Measurements from ENCODE around the gene NOC3L. TPM values are rescaled to one million over a fixed set of nuclear protein-coding genes. Genes with fewer than 3 reads are reported as not detected.

The NOC3L gene
- total and polyA plus RNA-seq, 9 of the 15 experiments (the other 6 are each of a cell fraction or from before 2014, with no cell fraction given) = 23.8 to 57.6 (median 32.6) TPM

- no peaks in the 10 kb centered on the region for H3K9me3 ChIP-seq (replicated peaks; ENCODE audit: control insufficient read depth, insufficient read depth, low read depth, low read length)
- ATAC-seq = no peak
- no peaks in the 10 kb centered on the region for H3K79me2 ChIP-seq (ENCODE audit: control insufficient read depth, insufficient read depth, low read length)
- no peak overlapping the region for H3K9ac ChIP-seq (ENCODE audit: insufficient read depth in 1 of 2, low read depth in 2 of 2, low read length in 2 of 2)
- H3K4me3 ChIP-seq = no peak overlapping the region
- WGBS (ENCODE audit: insufficient coverage, low coverage, missing lambda C conversion rate) = 2% methylated on average over 6 of the region's 6 CpGs
- no peaks in the 10 kb centered on the region for H4K20me1 ChIP-seq (replicated peaks; ENCODE audit: control insufficient read depth, insufficient read depth, low read length)
- peaks cover 9 to 19% of the 10 kb centered on the region in 2 experiments; a peak in 4 of 5 replicates for H3K27me3 ChIP-seq (ENCODE audit: control insufficient read depth in 2 of 2, insufficient read depth in 2 of 2, low read length in 2 of 2)
- H3K27ac ChIP-seq (ENCODE audit: extremely low read depth, low read depth, low read length) = no peak overlapping the region
- no peak overlapping the region for H2AFZ ChIP-seq (ENCODE audit: low read depth, low read length)
- no peaks in the 10 kb centered on the region for H3K36me3 ChIP-seq (ENCODE audit: control insufficient read depth, insufficient read depth, low read length)
- BruUV-seq (replicated peaks) = no TSS peak
- H3K4me1 ChIP-seq (replicated peaks in 1 of 2; ENCODE audit: control insufficient read depth in 2 of 2, insufficient read depth in 2 of 2, low read length in 2 of 2) = no peaks in the 10 kb centered on the region
- H3K9me1 ChIP-seq (ENCODE audit: control insufficient read depth, insufficient read depth, low read length) = no peaks in the 10 kb centered on the region
- in situ Hi-C loops (cut with MboI) = no loop called here
- ChIA-PET CTCF (ENCODE audit: low intra/inter-chr PET ratio) (no interaction called here), POLR2A (no interaction called here)
- H3K4me2 ChIP-seq (ENCODE audit: insufficient read depth, low read length) = no peak overlapping the region
- intact Hi-C loops (cut with micrococcal nuclease) = loop anchor here (10.0 kb wide), 1 partner anchor 486 kb away; no protein-coding TSS in a partner anchor
- FAIRE-seq = no peak
- no peak for DNase-seq (ENCODE audit: extremely low read depth in 1 of 4, low spot score in 3 of 4)
- TF ChIP-seq SMAD1 (IDR thresholded peaks at IDR 0.05; ENCODE audit: low read depth, low read length, partially characterized antibody) = no peak
- TF ChIP-seq ZNF696 (CRISPR knock-in tag; conservative IDR thresholded peaks at IDR 0.05) = no peak
- TF ChIP-seq MXI1 (IDR thresholded peaks at IDR 0.05; ENCODE audit: low read depth, low read length) = no peak
- TF ChIP-seq POLR2A (conservative IDR thresholded peaks at IDR 0.05) = no peak
These were observed 52.4 kb downstream of the NOC3L start for GRCh38 chr10:94310369-94310768.

GRCh38 chr10:94308866-94309265, 53.9 kb downstream of the NOC3L start:
- 8% methylated on average over 3 of the region's 3 CpGs for WGBS (ENCODE audit: insufficient coverage, low coverage, missing lambda C conversion rate)
- Histone ChIP-seq H2AFZ (ENCODE audit: low read depth, low read length) (no peak overlapping the region), H3K79me2 (ENCODE audit: control insufficient read depth, insufficient read depth, low read length) (no peaks in the 10 kb centered on the region), H3K4me2 (ENCODE audit: insufficient read depth, low read length) (no peak overlapping the region), H4K20me1 (replicated peaks; ENCODE audit: control insufficient read depth, insufficient read depth, low read length) (no peaks in the 10 kb centered on the region), H3K27me3 (ENCODE audit: control insufficient read depth in 2 of 2, insufficient read depth in 2 of 2, low read length in 2 of 2) (peaks cover 13 to 19% of the 10 kb centered on the region in 2 experiments; a peak in 4 of 5 replicates), H3K27ac (ENCODE audit: extremely low read depth, low read depth, low read length) (no peak overlapping the region), H3K4me3 (no peak overlapping the region), H3K9me3 (replicated peaks; ENCODE audit: control insufficient read depth, insufficient read depth, low read depth, low read length) (no peaks in the 10 kb centered on the region), H3K9me1 (ENCODE audit: control insufficient read depth, insufficient read depth, low read length) (no peaks in the 10 kb centered on the region), H3K9ac (ENCODE audit: insufficient read depth in 1 of 2, low read depth in 2 of 2, low read length in 2 of 2) (no peak overlapping the region), H3K4me1 (replicated peaks in 1 of 2; ENCODE audit: control insufficient read depth in 2 of 2, insufficient read depth in 2 of 2, low read length in 2 of 2) (no peaks in the 10 kb centered on the region), H3K36me3 (ENCODE audit: control insufficient read depth, insufficient read depth, low read length) (no peaks in the 10 kb centered on the region)
- no TSS peak for BruUV-seq (replicated peaks)
- FAIRE-seq (no peak), DNase-seq (ENCODE audit: extremely low read depth in 1 of 4, low spot score in 3 of 4) (no peak), ATAC-seq (no peak)
- intact Hi-C loops (cut with micrococcal nuclease) = no loop called here
- in situ Hi-C loops (cut with MboI) = no loop called here
- POLR2A ChIA-PET = no interaction called here
- CTCF ChIA-PET (ENCODE audit: low intra/inter-chr PET ratio) = no interaction called here
- TF ChIP-seq RB1 (IDR thresholded peaks at IDR 0.05; ENCODE audit: low read depth) = no peak
- TF ChIP-seq PRPF4 (IDR thresholded peaks at IDR 0.05; ENCODE audit: insufficient read depth, low read depth, low read length, poor library complexity, severe bottlenecking) = no peak
- no peak for TF ChIP-seq WHSC1 (IDR thresholded peaks at IDR 0.05; ENCODE audit: low read length)
- TF ChIP-seq ZNF12 (CRISPR knock-in tag; IDR thresholded peaks at IDR 0.05) = no peak
- TF ChIP-seq FOXO4 (CRISPR knock-in tag; IDR thresholded peaks at IDR 0.05) = no peak
- TF ChIP-seq NONO (IDR thresholded peaks at IDR 0.05; ENCODE audit: low read depth in 2 of 2, low read length in 1 of 2) = no peak
- TF ChIP-seq ZNF778 (CRISPR knock-in tag; IDR thresholded peaks at IDR 0.05) = no peak
- TF ChIP-seq BCLAF1 (IDR thresholded peaks at IDR 0.05; ENCODE audit: borderline replicate concordance in 1 of 2, control insufficient read depth in 1 of 2, low read depth in 2 of 2, low read length in 1 of 2) = no peak
